HepG2 (cell line): ENCODE measurements around the gene FMC1. TPM values are rescaled to one million over a fixed set of nuclear protein-coding genes. Genes with fewer than 3 reads are reported as not detected.
"Not testable (repeated sequence)": the region's sequence is repeated elsewhere in the genome, so short reads cannot be mapped to it uniquely, and the experiment has no call there.

Experiments used
- ATAC-seq: fragments of 200-7000 bp; cut with Tn5 transposase; 3 replicates; pipeline ENCODE4 v1.9.1; 2020; ENCODE audit warnings: mild to moderate bottlenecking, moderate library complexity
- BruUV-seq: library from RNA; stranded (reverse); fragments of 400-500 nt; replicated peaks from 2 replicates; lab custom pipeline; 2021; lab: Mats Ljungman, UMichigan
- CTCF ChIA-PET: fragments of 300-600 bp; formaldehyde crosslinking; extraction: SDS; loops from one replicate; lab custom pipeline; 2021; ENCODE audit warnings: low total read pairs, inconsistent platforms, low intra/inter-chr PET ratio; lab: Yijun Ruan, JAX
- POLR2A ChIA-PET: fragments of 350-600 bp; sonication (Branson Sonifier 250); formaldehyde crosslinking; loops from one replicate; lab custom pipeline; 2020; ENCODE audit warnings: antibody characterized with exemption, inconsistent platforms; lab: Yijun Ruan, JAX
- DNase-seq: peaks from one replicate; pipeline ENCODE4 v3.0.0-alpha.2; 2015; ENCODE audit warnings: low spot score
- FAIRE-seq: peaks from 3 replicates; lab custom pipeline; 2011; peaks lifted over from hg19 to GRCh38; lab: Jason Lieb, UNC
- H2AFZ ChIP-seq: one replicate; pipeline ENCODE4 v1.6.1; 2011; ENCODE audit warnings: low read length, inconsistent platforms
- H3K27ac ChIP-seq: fragments of 300-600 bp; 3 replicates; pipeline ENCODE4 v1.8.0; 2011; ENCODE audit warnings: mixed run types, mild to moderate bottlenecking, mixed read lengths, low read length, inconsistent platforms; ENCODE audit not compliant: insufficient read depth; ENCODE audit errors: extremely low read length
- H3K27me3 ChIP-seq, 2 experiments: fragments of 200-600 bp in 1 of 2; 2 replicates in 1 of 2; 3 replicates in 1 of 2; pipeline versions ENCODE4 v1.6.0 to v1.8.0; 2011; ENCODE audit warnings: low read length in 2 of 2, mild to moderate bottlenecking in 2 of 2, moderate library complexity in 2 of 2, inconsistent platforms in 1 of 2; ENCODE audit not compliant: insufficient read depth in 2 of 2, control insufficient read depth in 1 of 2
- H3K36me3 ChIP-seq, 2 experiments: fragments of 200-600 bp in 1 of 2; replicated peaks in 1 of 2; 2 replicates in 1 of 2; 3 replicates in 1 of 2; pipeline versions ENCODE4 v1.5.1 to v1.8.0; 2011; ENCODE audit warnings: low read length in 2 of 2, inconsistent platforms in 1 of 2; ENCODE audit not compliant: insufficient read depth in 2 of 2, control insufficient read depth in 1 of 2
- H3K4me1 ChIP-seq: 2 replicates; pipeline ENCODE4 v1.5.1; 2012; ENCODE audit warnings: low read length, inconsistent platforms; ENCODE audit not compliant: insufficient read depth
- H3K4me2 ChIP-seq: 2 replicates; pipeline ENCODE4 v1.6.0; 2011; ENCODE audit warnings: low read depth, low read length, inconsistent platforms
- H3K4me3 ChIP-seq, 3 experiments: fragments of 200-600 bp in 1 of 3; sonication (generic), shearing (Covaris generic) in 1 of 3; replicated peaks in 1 of 3; 2 replicates each; pipeline ENCODE4 v1.5.1; 2011 to 2016; ENCODE audit warnings: low read length in 3 of 3, inconsistent platforms in 2 of 3, low read depth in 2 of 3, mild to moderate bottlenecking in 2 of 3, control low read depth in 1 of 3, mixed read lengths in 1 of 3; ENCODE audit not compliant: insufficient read depth in 1 of 3
- H3K79me2 ChIP-seq: one replicate; pipeline ENCODE4 v1.6.1; 2011; ENCODE audit warnings: low read length, inconsistent platforms; ENCODE audit not compliant: insufficient read depth
- H3K9ac ChIP-seq: 2 replicates; pipeline ENCODE4 v1.6.0; 2011; ENCODE audit warnings: mild to moderate bottlenecking, low read depth, low read length, inconsistent platforms; ENCODE audit not compliant: insufficient read depth
- H3K9me3 ChIP-seq: 2 replicates; pipeline ENCODE4 v1.5.1; 2012; ENCODE audit warnings: mild to moderate bottlenecking, low read length
- H4K20me1 ChIP-seq: 2 replicates; pipeline ENCODE4 v1.6.0; 2011; ENCODE audit warnings: inconsistent platforms, mild to moderate bottlenecking, low read length, moderate library complexity; ENCODE audit not compliant: insufficient read depth
- CENPT ChIP-seq: sonication (generic); formaldehyde crosslinking; IDR thresholded peaks from 2 replicates; pipeline ENCODE4 v1.8.0; 2022; ENCODE audit warnings: low read depth, mild to moderate bottlenecking, moderate library complexity, missing genetic modification reagents
- CHD4 ChIP-seq: fragments of 200-600 bp; sonication (generic); IDR thresholded peaks from 2 replicates; pipeline ENCODE4 v1.7.0; 2017; ENCODE audit warnings: mild to moderate bottlenecking, low read length, borderline replicate concordance
- DPF2 ChIP-seq: sonication (generic); formaldehyde crosslinking; IDR thresholded peaks from 2 replicates; pipeline ENCODE4 v1.4.0; 2020; ENCODE audit warnings: mild to moderate bottlenecking, low read depth, missing genetic modification reagents, borderline replicate concordance
- ETV5 ChIP-seq: IDR thresholded peaks from 2 replicates; pipeline ENCODE4 v1.6.1; 2018; ENCODE audit warnings: missing biosample characterization, missing genetic modification reagents, inconsistent platforms, borderline replicate concordance
- GATAD2A ChIP-seq: IDR thresholded peaks from 2 replicates; pipeline ENCODE4 v1.6.1; 2016
- MEF2D ChIP-seq: sonication (generic); formaldehyde crosslinking; IDR thresholded peaks from 2 replicates; pipeline ENCODE4 v1.5.1; 2020; ENCODE audit warnings: mild to moderate bottlenecking, missing genetic modification reagents
- SP2 ChIP-seq: sonication (generic); formaldehyde crosslinking; IDR thresholded peaks from 2 replicates; pipeline ENCODE4 v1.5.1; 2020; ENCODE audit warnings: mild to moderate bottlenecking, missing genetic modification reagents
- SP5 ChIP-seq: IDR thresholded peaks from 2 replicates; pipeline ENCODE4 v1.6.1; 2016; ENCODE audit warnings: low read depth, borderline replicate concordance
- ZFAT ChIP-seq: sonication (generic); formaldehyde crosslinking; conservative IDR thresholded peaks from 2 replicates; pipeline ENCODE4 v1.8.1; 2023; ENCODE audit warnings: missing genetic modification reagents, inconsistent platforms
- ZNF136 ChIP-seq: sonication (generic); formaldehyde crosslinking; IDR thresholded peaks from 2 replicates; pipeline ENCODE4 v1.8.1; 2022; ENCODE audit warnings: low read depth, mild to moderate bottlenecking, moderate library complexity, missing genetic modification reagents
- ZNF644 ChIP-seq: IDR thresholded peaks from 2 replicates; pipeline ENCODE4 v1.6.1; 2016; ENCODE audit warnings: low read depth
- ZNF782 ChIP-seq: sonication (generic); formaldehyde crosslinking; IDR thresholded peaks from 2 replicates; pipeline ENCODE4 v1.4.0; 2020; ENCODE audit warnings: missing genetic modification reagents, mild to moderate bottlenecking, borderline replicate concordance
- WGBS: methylation state at CpG from one replicate; pipeline ENCODE4 v1.1.6; 2017; ENCODE audit warnings: low lambda C conversion rate; 5-methylcytosine and 5-hydroxymethylcytosine counted together
- in situ Hi-C: cut with HindIII; loops from 2 replicates; pipeline ENCODE4 v1.10.0; 2017; ENCODE audit warnings: low pct_unique_long_range_greater_than_20kb; ENCODE audit not compliant: extremely low pct_ligation_motif_present
- intact Hi-C: fragments of 100-400 bp; cut with micrococcal nuclease; formaldehyde crosslinking; loops from one replicate; pipeline ENCODE4 v1.10.0; 2022; ENCODE audit not compliant: unreplicated experiment
- polyA plus RNA-seq, 8 experiments: library from polyadenylated mRNA; depleted of rRNA in 3 of 8; stranded (reverse) in 7 of 8; unstranded in 1 of 8; fragments of >200 nt; fragmentation: Illumina TruSeq in 4 of 8; extraction: Trizol in 4 of 8; gene quantifications; 2 replicates each; pipeline versions ENCODE4 v1.2.1 to v1.2.3, GENCODE V29; 2011 to 2016; ENCODE audit warnings: low read depth in 4 of 8, missing spikeins in 1 of 8, mixed read lengths in 1 of 8; ENCODE audit not compliant: insufficient read depth in 1 of 8
- total RNA-seq, 5 experiments: library from RNA; depleted of rRNA; stranded (reverse); fragments of >200 nt; fragmentation: Illumina TruSeq; extraction: Trizol; gene quantifications; 2 replicates each; pipeline ENCODE4 v1.2.3, GENCODE V29; 2016; ENCODE audit warnings: low read depth in 1 of 5
- TF ChIP-seq, protein P1 (sequence below): IDR thresholded peaks from 2 replicates; pipeline ENCODE4 v1.6.1; 2016; ENCODE audit warnings: control low read depth

Gene FMC1
- total and polyA plus RNA-seq, 2 of the 13 experiments (the other 11 are each of a cell fraction or from before 2014, with no cell fraction given): 39.2 to 50.7 TPM

DNA sequence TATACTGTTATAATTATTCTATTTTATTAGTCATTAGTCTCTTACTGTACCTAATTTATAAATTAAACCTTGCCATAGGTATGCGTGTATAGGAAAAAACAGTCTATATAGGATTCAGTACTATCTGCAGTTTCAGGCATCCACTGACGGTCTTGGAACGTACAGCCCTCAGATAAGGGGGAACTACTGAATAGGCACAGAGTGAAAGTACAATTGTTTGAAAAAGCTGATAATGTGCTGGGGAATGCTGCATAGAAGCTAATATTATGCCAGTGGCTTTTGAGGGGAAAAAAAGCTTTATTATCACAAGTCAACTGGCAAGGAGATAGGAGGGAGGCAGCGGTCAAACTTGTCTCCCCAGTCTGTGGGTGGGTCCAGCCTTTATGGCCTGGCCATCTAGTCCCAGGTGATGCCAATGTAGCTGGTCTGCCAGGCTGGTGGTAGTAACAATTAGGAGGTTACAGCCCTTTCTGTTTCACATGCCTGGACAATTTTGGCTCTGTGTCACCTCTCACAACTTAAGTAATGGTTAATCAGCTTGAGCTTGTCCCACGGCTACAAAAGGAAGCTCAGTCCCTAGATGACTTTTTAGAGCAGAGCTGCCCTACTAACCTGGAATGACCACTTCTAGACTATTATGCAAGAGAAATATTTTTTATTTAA, 8.3 kb upstream of the FMC1 start (continued):
- TF ChIP-seq MEF2D (CRISPR knock-in tag) (no peak), SP5 (CRISPR knock-in tag) (no peak)

DNA sequence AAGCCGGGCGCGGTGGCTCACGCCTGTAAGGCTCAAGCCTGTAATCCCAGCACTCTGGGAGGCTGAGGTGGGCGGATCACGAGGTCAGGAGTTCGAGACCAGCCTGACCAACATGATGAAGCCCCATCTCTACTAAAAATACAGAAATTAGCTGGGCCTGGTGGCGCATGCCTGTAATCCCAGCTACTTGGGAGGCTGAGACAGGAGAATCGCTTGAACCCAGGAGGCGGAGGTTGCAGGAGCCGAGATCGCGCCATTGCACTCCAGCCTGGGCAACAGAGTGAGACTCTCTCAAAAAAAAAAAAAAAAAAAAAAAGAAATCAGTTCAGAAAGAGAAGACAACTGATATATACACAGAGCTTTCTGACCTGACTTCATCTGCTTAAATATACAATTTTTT, 7.7 kb upstream of the FMC1 start:
- CTCF ChIA-PET: not testable (repeated sequence)

DNA sequence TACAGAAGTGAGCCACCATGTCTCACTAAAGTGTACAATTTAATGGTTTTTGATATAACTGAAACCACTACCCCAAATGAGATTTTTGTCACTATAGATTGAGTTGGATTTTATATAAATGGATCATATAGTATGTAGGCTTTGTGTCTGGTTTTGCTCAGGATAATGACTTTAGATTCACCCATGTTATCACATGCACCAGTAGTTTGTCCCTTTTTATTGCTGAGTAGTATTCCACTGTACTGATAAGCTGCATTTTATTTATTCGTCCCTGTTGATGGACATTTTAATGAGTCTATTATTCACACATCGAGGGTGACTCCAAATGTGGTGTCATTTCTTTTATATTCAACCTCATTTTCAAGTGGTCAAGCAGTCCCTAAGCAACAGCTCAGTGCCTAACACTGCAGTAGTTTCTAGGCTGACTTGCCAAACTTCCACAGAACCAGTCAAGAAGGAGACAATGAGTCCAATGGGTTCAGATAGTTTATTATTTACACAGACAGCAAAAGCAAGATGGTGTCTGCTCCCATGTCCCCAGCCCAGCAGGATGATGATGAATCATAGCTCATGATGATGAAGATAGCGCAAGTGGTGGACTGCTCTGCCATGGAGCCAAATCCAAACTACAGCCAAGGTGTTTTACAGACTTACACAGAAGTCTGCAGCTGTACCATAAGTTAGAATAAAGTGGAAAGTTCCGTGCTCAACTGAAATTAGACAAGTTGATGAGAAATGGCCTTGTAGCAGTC, 6.6 kb upstream of the FMC1 start:
- Histone ChIP-seq H3K4me3 (no peak overlapping the region), H3K27me3 (no peaks in the 10 kb centered on the region), H2AFZ (no peak overlapping the region), H3K9ac (no peak overlapping the region), H3K79me2 (no peaks in the 10 kb centered on the region), H3K4me1 (peaks cover 18% of the 10 kb centered on the region), H4K20me1 (no peaks in the 10 kb centered on the region), H3K4me2 (no peak overlapping the region), H3K36me3 (no peaks in the 10 kb centered on the region), H3K27ac (no peak overlapping the region), H3K9me3 (no peaks in the 10 kb centered on the region)
- FAIRE-seq (no peak), ATAC-seq (no peak), DNase-seq (no peak)
- BruUV-seq: no TSS peak
- CTCF ChIA-PET: no interaction called here
- in situ Hi-C loops (no loop called here), intact Hi-C loops (loop anchor here (10.0 kb wide), 1 partner anchor 100 kb away; the partner anchor contains the start of gene UBN2)
- POLR2A ChIA-PET: interaction anchor here (1.3 kb wide), 1 partner anchor 25 kb away, joined by 3 read pairs; the partner anchor contains the start of gene LUC7L2
- 80% methylated on average over 4 of the region's 4 CpGs for WGBS
- TF ChIP-seq ETV5 (CRISPR knock-in tag): no peak
- no peak for TF ChIP-seq SP2 (CRISPR knock-in tag)
- TF ChIP-seq ZFAT (CRISPR knock-in tag): no peak
- TF ChIP-seq, protein P1, sequence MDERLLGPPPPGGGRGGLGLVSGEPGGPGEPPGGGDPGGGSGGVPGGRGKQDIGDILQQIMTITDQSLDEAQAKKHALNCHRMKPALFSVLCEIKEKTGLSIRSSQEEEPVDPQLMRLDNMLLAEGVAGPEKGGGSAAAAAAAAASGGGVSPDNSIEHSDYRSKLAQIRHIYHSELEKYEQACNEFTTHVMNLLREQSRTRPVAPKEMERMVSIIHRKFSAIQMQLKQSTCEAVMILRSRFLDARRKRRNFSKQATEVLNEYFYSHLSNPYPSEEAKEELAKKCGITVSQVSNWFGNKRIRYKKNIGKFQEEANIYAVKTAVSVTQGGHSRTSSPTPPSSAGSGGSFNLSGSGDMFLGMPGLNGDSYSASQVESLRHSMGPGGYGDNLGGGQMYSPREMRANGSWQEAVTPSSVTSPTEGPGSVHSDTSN (CRISPR knock-in tag): no peak
- TF ChIP-seq CHD4: no peak
- no peak for TF ChIP-seq ZNF136 (CRISPR knock-in tag)
- no peak for TF ChIP-seq CENPT (CRISPR knock-in tag)
- TF ChIP-seq ZNF644: no peak
- TF ChIP-seq ZNF782 (CRISPR knock-in tag): no peak
- TF ChIP-seq GATAD2A (CRISPR knock-in tag): no peak
- no peak for TF ChIP-seq DPF2 (CRISPR knock-in tag)

More for the DNA sequence above, 7.7 kb upstream of the FMC1 start:
- FAIRE-seq, H3K79me2 ChIP-seq, H4K20me1 ChIP-seq, in situ Hi-C loops, H3K9ac ChIP-seq, H3K9me3 ChIP-seq, H3K4me3 ChIP-seq, H2AFZ ChIP-seq, H3K27ac ChIP-seq, ATAC-seq, H3K4me2 ChIP-seq, H3K27me3 ChIP-seq, DNase-seq, BruUV-seq, H3K4me1 ChIP-seq, H3K36me3 ChIP-seq: not testable (repeated sequence)
- 81% methylated on average over 13 of the region's 13 CpGs for WGBS
- intact Hi-C loops: loop anchor here (10.0 kb wide), 1 partner anchor 99 kb away; the partner anchor contains the start of gene UBN2
- POLR2A ChIA-PET: interaction anchor here (1.3 kb wide), 1 partner anchor 12 kb away, joined by 4 read pairs; no protein-coding TSS in a partner anchor
